GM12864 (cell line): ENCODE data around the gene DROSHA.

Experiments
- DNase-seq: peaks from one replicate; pipeline ENCODE4 v3.0.0-alpha.2; 2011; ENCODE audit warnings: low read depth
- H3K4me3 ChIP-seq: 2 replicates; pipeline ENCODE4 v1.5.1; 2011; ENCODE audit warnings: mild to moderate bottlenecking, low read depth, low read length, control low read depth
- TF ChIP-seq, protein P1 (sequence below): IDR thresholded peaks from 2 replicates; pipeline ENCODE4 v1.5.1; 2011; ENCODE audit warnings: low read depth, mild to moderate bottlenecking, moderate library complexity, low read length, control low read depth, inconsistent platforms; ENCODE audit errors: missing control alignments

DROSHA gene

DNA sequence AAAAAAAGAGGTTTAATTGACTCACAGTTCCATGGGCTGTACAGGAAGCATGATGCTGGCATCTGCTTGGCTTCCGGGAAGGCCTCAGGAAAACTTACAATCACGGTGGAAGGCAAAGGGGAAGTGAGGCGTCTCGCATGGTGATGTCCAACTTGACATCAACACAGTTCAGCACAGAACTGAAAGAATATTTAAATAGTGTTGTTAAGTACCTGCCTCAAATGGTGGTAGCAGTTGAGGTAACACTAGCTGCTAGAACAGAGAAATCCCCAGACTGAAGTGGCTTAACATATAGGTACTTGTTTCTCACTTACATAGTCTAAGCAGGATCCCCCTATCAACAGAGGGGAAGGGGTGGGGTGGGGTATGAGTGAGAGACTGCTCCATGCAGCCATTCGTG is 141.6 kb downstream of the DROSHA start:
- DNase-seq: no peak
- TF ChIP-seq, protein P1, sequence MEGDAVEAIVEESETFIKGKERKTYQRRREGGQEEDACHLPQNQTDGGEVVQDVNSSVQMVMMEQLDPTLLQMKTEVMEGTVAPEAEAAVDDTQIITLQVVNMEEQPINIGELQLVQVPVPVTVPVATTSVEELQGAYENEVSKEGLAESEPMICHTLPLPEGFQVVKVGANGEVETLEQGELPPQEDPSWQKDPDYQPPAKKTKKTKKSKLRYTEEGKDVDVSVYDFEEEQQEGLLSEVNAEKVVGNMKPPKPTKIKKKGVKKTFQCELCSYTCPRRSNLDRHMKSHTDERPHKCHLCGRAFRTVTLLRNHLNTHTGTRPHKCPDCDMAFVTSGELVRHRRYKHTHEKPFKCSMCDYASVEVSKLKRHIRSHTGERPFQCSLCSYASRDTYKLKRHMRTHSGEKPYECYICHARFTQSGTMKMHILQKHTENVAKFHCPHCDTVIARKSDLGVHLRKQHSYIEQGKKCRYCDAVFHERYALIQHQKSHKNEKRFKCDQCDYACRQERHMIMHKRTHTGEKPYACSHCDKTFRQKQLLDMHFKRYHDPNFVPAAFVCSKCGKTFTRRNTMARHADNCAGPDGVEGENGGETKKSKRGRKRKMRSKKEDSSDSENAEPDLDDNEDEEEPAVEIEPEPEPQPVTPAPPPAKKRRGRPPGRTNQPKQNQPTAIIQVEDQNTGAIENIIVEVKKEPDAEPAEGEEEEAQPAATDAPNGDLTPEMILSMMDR: no peak
- H3K4me3 ChIP-seq: no peak overlapping the region

DNA sequence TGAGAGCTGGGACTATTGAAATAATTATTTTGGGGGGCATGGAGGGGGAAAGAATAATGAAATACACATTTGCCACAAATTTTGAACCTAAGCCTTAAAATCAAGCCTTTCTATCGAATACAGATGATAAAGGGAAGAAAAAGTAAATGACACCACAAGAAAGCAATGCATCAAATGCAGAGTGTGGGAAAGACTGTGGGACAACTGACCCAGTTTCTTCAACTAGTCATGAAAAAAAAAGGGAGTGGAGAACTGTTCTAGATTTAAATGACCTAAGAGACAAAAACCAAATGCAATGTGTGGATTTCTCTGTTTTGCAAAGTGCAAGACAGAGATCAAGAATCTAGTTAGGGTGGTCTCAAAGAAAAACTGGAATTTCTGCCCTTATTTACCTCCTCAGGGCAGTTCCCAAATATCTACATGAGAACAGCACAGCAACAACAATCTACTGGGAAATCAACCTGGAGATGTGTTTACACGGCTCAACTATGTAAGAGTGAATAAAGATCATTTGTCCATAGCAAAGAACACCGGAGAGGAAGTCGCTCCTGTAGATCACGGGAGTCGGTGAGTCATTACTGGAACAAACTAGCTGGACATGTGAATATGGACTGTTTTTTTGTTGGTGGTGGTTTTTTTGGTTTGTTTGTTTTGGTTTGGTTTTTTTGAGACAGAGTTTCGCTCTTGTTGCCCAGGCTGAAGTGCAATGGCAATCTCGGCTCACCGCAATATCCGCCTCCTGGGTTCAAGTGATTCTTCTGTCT is 145.9 kb downstream of the DROSHA start:
- TF ChIP-seq, protein P1: no peak
- DNase-seq: no peak
- no peak overlapping the region for H3K4me3 ChIP-seq

DNA sequence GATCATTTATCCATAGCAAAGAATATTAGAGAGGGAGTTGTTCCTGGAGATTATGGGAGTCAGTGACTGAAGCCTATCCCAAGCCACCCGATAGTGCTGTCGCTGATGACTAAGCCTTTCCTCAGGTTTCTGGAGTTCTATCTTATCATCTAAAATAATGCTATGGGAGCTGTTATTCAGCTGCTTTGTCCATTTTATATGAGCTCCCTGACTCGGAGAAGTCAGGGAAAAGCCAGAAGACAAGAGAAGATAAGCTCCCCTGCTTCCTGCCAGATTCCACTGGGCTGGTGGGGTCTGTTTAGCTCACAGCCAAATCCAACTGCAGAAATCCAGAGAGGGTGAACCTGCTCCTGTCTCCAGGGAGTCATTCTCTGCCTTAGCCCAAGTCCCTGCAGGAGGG is 148.2 kb downstream of the DROSHA start:
- H3K4me3 ChIP-seq: no peak overlapping the region
- TF ChIP-seq, protein P1: no peak
- DNase-seq: no peak

DNA sequence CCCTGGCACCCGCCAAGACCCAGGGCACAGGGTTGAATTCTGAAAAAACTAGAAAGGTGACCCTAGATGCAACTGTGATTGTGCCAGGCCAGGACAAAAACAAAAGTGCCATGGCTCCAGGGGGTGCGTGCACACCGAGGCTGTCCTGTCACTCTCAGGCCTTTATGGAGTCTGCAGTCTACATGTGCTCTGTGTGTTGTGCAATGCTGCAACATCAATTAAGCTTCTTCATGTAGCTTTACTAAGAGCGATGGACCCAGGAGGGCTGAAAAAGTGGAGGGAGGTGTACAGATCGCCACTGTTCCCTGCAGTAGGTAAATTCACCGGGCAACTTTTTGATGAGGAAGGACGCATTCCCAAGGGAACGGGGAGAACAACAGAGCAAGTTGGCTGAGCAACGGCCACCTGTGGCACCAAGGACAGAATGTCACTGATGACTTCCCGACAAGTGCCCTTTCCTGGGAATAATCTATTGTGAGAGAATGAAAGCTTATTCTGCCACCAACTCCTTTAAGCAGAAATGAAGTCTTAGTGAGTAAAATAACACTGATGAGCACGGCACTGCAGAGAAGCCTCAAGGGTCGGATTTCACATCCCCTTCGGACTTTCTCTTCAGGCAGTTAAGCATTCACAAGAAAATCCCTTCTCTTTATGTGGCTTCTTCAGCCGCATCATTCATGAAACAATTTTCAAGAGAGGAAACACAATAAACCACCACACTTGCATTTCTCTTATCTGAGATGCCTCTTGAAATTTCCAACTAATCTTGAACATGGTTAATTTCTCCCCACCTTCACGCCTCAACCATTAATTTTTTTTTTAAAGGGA is 149.6 kb downstream of the DROSHA start:
- H3K4me3 ChIP-seq: no peak overlapping the region
- TF ChIP-seq, protein P1: no peak
- DNase-seq: peak; percentile 24

DNA sequence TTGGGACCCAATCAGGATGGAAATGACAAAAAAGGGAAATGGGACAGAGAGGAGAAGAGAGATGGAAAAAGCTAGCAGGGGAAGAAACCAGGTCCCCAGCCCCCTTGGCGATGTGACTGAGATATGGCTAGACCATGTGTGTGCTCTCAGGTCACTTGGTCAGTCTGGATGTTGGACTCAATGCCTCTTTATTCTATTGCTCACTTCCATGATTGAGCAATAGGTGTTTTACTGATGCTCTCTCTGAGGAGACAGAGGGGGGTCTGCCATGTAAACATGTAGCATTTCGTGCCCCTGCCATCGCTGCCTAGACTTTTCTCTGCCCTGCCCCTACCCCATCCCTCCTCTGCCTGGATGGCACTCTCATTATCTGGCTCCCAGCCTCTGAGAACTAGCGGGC is 150.6 kb downstream of the DROSHA start:
- TF ChIP-seq, protein P1: no peak
- H3K4me3 ChIP-seq: no peak overlapping the region
- DNase-seq: no peak

DNA sequence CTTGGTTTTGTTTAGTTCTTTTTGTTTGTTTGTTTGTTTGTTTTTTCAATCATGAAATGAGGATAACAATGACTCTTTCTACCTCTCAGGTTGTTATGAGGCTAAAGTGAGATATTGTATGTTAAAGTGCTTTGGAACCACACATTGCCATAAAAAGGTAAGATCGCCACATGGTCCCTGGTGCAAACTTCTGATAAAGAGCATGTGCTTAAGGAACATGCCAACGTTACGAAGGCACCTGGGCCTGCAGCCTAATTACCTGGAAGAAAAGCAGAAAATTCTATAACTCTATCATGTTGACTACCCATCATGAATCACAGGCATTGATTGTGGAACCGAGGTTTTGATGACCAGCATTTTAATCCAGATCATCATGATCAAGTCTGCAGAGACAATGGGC is 151.8 kb downstream of the DROSHA start:
- TF ChIP-seq, protein P1: no peak
- no peak for DNase-seq
- H3K4me3 ChIP-seq: no peak overlapping the region
